Kidney epithelial cell (primary cell): ENCODE results near the gene PARL. TPM values are rescaled to one million over a fixed set of nuclear protein-coding genes. Genes with fewer than 3 reads are reported as not detected.

Experiments used
- DNase-seq: peaks from one replicate; pipeline ENCODE4 v3.0.0-alpha.2; 2010; ENCODE audit warnings: low read depth
- H3K27me3 ChIP-seq: 2 replicates; pipeline ENCODE4 v1.6.0; 2011; ENCODE audit warnings: low read length; ENCODE audit not compliant: control insufficient read depth, insufficient read depth
- H3K36me3 ChIP-seq: 2 replicates; pipeline ENCODE4 v1.5.1; 2011; ENCODE audit warnings: low read length; ENCODE audit not compliant: control insufficient read depth, insufficient read depth
- H3K4me3 ChIP-seq: 2 replicates; pipeline ENCODE4 v1.5.1; 2011; ENCODE audit warnings: low read depth, mild to moderate bottlenecking, control low read depth, low read length
- total RNA-seq: library from RNA; depleted of rRNA; stranded (reverse); fragments of >200 nt; gene quantifications from 2 replicates; pipeline ENCODE4 v1.2.3, GENCODE V29; 2015
- TF ChIP-seq, protein P1 (sequence below): IDR thresholded peaks from 2 replicates; pipeline ENCODE4 v1.5.1; 2011; ENCODE audit warnings: mild to moderate bottlenecking, moderate library complexity, low read length, control low read depth, inconsistent platforms; ENCODE audit not compliant: insufficient read depth, poor library complexity, severe bottlenecking

PARL gene
- total RNA-seq, 1 donor from 2014 or later, result 45.3 TPM

DNA sequence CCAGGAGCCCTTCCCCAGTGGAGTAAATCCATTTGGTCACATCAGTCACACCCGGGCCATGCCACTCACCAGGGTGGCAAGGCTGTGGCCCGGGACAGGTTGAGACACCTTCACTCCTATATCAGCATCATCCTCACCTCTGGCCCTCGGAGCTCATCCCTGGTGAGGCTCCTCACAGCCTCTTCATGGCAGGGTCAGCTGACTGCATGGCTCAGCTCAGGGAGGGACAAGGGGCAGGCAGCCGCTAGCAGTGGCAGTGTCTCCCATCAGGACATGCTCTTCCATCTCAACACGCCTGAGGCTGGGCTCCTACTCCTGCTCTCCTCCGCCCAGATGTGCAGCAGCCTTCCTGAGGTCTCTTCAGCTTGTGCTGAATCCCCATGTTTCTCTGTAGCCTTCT is 26.4 kb upstream of the PARL start:
- TF ChIP-seq, protein P1, sequence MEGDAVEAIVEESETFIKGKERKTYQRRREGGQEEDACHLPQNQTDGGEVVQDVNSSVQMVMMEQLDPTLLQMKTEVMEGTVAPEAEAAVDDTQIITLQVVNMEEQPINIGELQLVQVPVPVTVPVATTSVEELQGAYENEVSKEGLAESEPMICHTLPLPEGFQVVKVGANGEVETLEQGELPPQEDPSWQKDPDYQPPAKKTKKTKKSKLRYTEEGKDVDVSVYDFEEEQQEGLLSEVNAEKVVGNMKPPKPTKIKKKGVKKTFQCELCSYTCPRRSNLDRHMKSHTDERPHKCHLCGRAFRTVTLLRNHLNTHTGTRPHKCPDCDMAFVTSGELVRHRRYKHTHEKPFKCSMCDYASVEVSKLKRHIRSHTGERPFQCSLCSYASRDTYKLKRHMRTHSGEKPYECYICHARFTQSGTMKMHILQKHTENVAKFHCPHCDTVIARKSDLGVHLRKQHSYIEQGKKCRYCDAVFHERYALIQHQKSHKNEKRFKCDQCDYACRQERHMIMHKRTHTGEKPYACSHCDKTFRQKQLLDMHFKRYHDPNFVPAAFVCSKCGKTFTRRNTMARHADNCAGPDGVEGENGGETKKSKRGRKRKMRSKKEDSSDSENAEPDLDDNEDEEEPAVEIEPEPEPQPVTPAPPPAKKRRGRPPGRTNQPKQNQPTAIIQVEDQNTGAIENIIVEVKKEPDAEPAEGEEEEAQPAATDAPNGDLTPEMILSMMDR, result no peak
- Histone ChIP-seq H3K36me3 (no peaks in the 10 kb centered on the region), H3K4me3 (no peak overlapping the region), H3K27me3 (peaks cover 12% of the 10 kb centered on the region)
- DNase-seq, result no peak

- TF ChIP-seq, protein P1, result no peak
- Histone ChIP-seq H3K36me3 (no peaks in the 10 kb centered on the region), H3K4me3 (no peak overlapping the region)
Measured at GRCh38 chr3:183909030-183909600, 24.4 kb upstream of the PARL start.

DNA sequence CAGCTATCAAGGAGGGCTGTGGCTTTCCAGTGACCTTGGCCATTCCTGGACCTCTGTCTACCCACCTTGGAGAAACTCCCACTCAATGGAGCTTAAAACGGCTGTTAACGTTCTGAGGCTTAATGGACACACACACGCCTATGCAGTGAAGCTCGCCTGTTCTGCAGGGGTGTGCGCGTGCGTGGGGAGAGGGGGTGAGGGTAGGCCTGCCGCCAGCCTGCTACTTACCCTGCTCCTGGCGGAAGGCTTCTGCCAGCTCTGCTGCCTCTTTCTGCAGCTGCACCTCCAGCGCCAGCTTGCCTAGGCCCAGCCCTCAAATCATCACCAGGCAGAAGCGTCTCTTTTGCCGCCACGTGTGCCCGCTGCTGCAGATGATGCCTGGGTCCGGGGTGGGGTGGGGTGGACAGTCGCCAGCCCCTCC is 23.2 kb upstream of the PARL start:
- TF ChIP-seq, protein P1, result no peak
- DNase-seq, result no peak
- Histone ChIP-seq H3K27me3 (peaks cover 10% of the 10 kb centered on the region), H3K4me3 (no peak overlapping the region), H3K36me3 (no peaks in the 10 kb centered on the region)

More at GRCh38 chr3:183909030-183909600, 24.4 kb upstream of the PARL start:
- H3K27me3 ChIP-seq, result peaks cover 12% of the 10 kb centered on the region
- DNase-seq, result no peak

- Histone ChIP-seq H3K36me3 (no peaks in the 10 kb centered on the region), H3K27me3 (peaks cover 10% of the 10 kb centered on the region), H3K4me3 (no peak overlapping the region)
- no peak for DNase-seq
- TF ChIP-seq, protein P1, result no peak
Measured at GRCh38 chr3:183907176-183907575, 22.5 kb upstream of the PARL start.

GRCh38 chr3:183906234-183906921 is 21.7 kb upstream of the PARL start:
- no peaks in the 10 kb centered on the region for H3K36me3 ChIP-seq
- no peak overlapping the region for H3K4me3 ChIP-seq
- TF ChIP-seq, protein P1, result no peak
- no peak for DNase-seq
- peaks cover 10% of the 10 kb centered on the region for H3K27me3 ChIP-seq
